Measurements from ENCODE around the gene CAMSAP2. TPM values are rescaled to one million over a fixed set of nuclear protein-coding genes. Genes with fewer than 3 reads are reported as not detected.

The CAMSAP2 gene
- total RNA-seq, 1 donor from 2014 or later: 27.9 TPM

GRCh38 chr1:200838676-200839445 is 100.2 kb downstream of the CAMSAP2 start:
- TF ChIP-seq CTCF (IDR thresholded peaks at IDR 0.05; ENCODE audit: unreplicated experiment): no peak
- Mint-ChIP-seq H3K9me3 (ENCODE audit: low read depth) (peaks cover 10% of the 10 kb centered on the region), H3K4me1 (ENCODE audit: low read depth) (no peaks in the 10 kb centered on the region), H3K4me3 (ENCODE audit: low read depth) (no peak overlapping the region), H3K36me3 (ENCODE audit: insufficient read depth) (peaks cover 29% of the 10 kb centered on the region), H3K27me3 (no peaks in the 10 kb centered on the region), H3K27ac (peak overlapping the region; percentile 6)
- DNase-seq (ENCODE audit: low spot score, unreplicated experiment): no peak

- no peaks in the 10 kb centered on the region for H3K27me3 Mint-ChIP-seq
- no peak overlapping the region for H3K4me3 Mint-ChIP-seq (ENCODE audit: low read depth)
- H3K9me3 Mint-ChIP-seq (ENCODE audit: low read depth): no peaks in the 10 kb centered on the region
- H3K4me1 Mint-ChIP-seq (ENCODE audit: low read depth): no peaks in the 10 kb centered on the region
- no peak overlapping the region for H3K27ac Mint-ChIP-seq
- DNase-seq (ENCODE audit: low spot score, unreplicated experiment): no peak
- peaks cover 12% of the 10 kb centered on the region for H3K36me3 Mint-ChIP-seq (ENCODE audit: insufficient read depth)
- TF ChIP-seq CTCF (IDR thresholded peaks at IDR 0.05; ENCODE audit: unreplicated experiment): no peak
These were observed 106.7 kb downstream of the CAMSAP2 start for GRCh38 chr1:200845360-200845759.

GRCh38 chr1:200846398-200846797 is 107.7 kb downstream of the CAMSAP2 start:
- no peak overlapping the region for H3K27ac Mint-ChIP-seq
- H3K27me3 Mint-ChIP-seq: no peaks in the 10 kb centered on the region
- no peak for TF ChIP-seq CTCF (IDR thresholded peaks at IDR 0.05; ENCODE audit: unreplicated experiment)

GRCh38 chr1:200849430-200849829 is 110.7 kb downstream of the CAMSAP2 start:
- Mint-ChIP-seq H3K27ac (no peak overlapping the region), H3K36me3 (ENCODE audit: insufficient read depth) (peaks cover 19% of the 10 kb centered on the region), H3K27me3 (no peaks in the 10 kb centered on the region)

More at GRCh38 chr1:200846398-200846797, 107.7 kb downstream of the CAMSAP2 start:
- peaks cover 15% of the 10 kb centered on the region for H3K36me3 Mint-ChIP-seq (ENCODE audit: insufficient read depth)
- no peak for DNase-seq (ENCODE audit: low spot score, unreplicated experiment)
- H3K9me3 Mint-ChIP-seq (ENCODE audit: low read depth): no peaks in the 10 kb centered on the region
- no peaks in the 10 kb centered on the region for H3K4me1 Mint-ChIP-seq (ENCODE audit: low read depth)
- H3K4me3 Mint-ChIP-seq (ENCODE audit: low read depth): no peak overlapping the region

GRCh38 chr1:200850554-200850953 is 111.9 kb downstream of the CAMSAP2 start:
- Mint-ChIP-seq H3K27me3 (no peaks in the 10 kb centered on the region), H3K4me1 (ENCODE audit: low read depth) (no peaks in the 10 kb centered on the region), H3K9me3 (ENCODE audit: low read depth) (no peaks in the 10 kb centered on the region), H3K4me3 (ENCODE audit: low read depth) (no peak overlapping the region), H3K27ac (no peak overlapping the region), H3K36me3 (ENCODE audit: insufficient read depth) (peaks cover 19% of the 10 kb centered on the region)
- TF ChIP-seq CTCF (IDR thresholded peaks at IDR 0.05; ENCODE audit: unreplicated experiment): no peak
- DNase-seq (ENCODE audit: low spot score, unreplicated experiment): no peak

More at GRCh38 chr1:200849430-200849829, 110.7 kb downstream of the CAMSAP2 start:
- no peak overlapping the region for H3K4me3 Mint-ChIP-seq (ENCODE audit: low read depth)
- TF ChIP-seq CTCF (IDR thresholded peaks at IDR 0.05; ENCODE audit: unreplicated experiment): no peak
- H3K9me3 Mint-ChIP-seq (ENCODE audit: low read depth): no peaks in the 10 kb centered on the region
- H3K4me1 Mint-ChIP-seq (ENCODE audit: low read depth): no peaks in the 10 kb centered on the region
- DNase-seq (ENCODE audit: low spot score, unreplicated experiment): no peak
